Measurements from ENCODE around the gene EXOC1L.

EXOC1L gene

DNA sequence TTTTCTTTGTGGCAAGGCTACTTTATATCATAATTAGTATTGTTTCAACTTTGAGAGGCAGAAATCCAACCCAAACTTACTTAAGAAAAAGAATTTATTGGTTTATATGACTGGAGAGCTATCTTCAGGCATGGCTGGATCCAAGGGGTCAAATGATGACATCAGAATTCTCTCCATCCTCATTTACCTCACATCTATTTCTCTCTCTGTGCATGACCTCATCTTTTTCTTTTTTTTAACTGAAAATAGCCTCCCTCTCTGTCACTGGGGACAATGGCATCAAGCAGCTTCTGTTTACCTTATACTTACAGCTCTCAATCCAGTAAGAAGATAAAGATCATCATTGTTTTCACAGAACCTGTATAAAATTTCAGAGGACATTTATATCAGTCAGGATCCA lies 12.0 kb upstream of the EXOC1L start:
- Histone ChIP-seq H3K27ac (ENCODE audit: extremely low read depth, low read depth, low read length) (no peak overlapping the region), H3K4me3 (ENCODE audit: low read depth, low read length) (no peak overlapping the region), H3K36me3 (ENCODE audit: control insufficient read depth in 2 of 2, insufficient read depth in 1 of 2, low read length in 2 of 2) (no peaks in the 10 kb centered on the region), H3K4me1 (ENCODE audit: control insufficient read depth, insufficient read depth, low read length) (no peaks in the 10 kb centered on the region), H3K9me3 (ENCODE audit: control insufficient read depth, insufficient read depth, low read depth, low read length) (no peaks in the 10 kb centered on the region)
- ChIA-PET POLR2A (no interaction called here), CTCF (no interaction called here)
- TF ChIP-seq BCL11A (tag by site-specific recombination; IDR thresholded peaks at IDR 0.05; ENCODE audit: low read depth) (no peak), ZNF629 (tag by site-specific recombination; IDR thresholded peaks at IDR 0.05) (peak; percentile 48; the same call in 1 of the 2 replicates), ZBTB21 (tag by site-specific recombination; IDR thresholded peaks at IDR 0.05) (peak; percentile 65), ZNF560 (tag by site-specific recombination; IDR thresholded peaks at IDR 0.05; ENCODE audit: borderline replicate concordance) (no peak), ZNF24 (tag by site-specific recombination; IDR thresholded peaks at IDR 0.05) (no peak), TCF7L2 (IDR thresholded peaks at IDR 0.05; ENCODE audit: borderline replicate concordance, low read depth, low read length) (no peak), ZSCAN18 (tag by site-specific recombination; IDR thresholded peaks at IDR 0.05) (no peak), ZNF404 (tag by site-specific recombination; IDR thresholded peaks at IDR 0.05) (no peak), ZNF23 (tag by site-specific recombination; IDR thresholded peaks at IDR 0.05; ENCODE audit: borderline replicate concordance) (no peak), YY2 (tag by site-specific recombination; IDR thresholded peaks at IDR 0.05) (no peak), ZNF138 (tag by site-specific recombination; IDR thresholded peaks at IDR 0.05; ENCODE audit: borderline replicate concordance) (no peak), ZNF677 (tag by site-specific recombination; IDR thresholded peaks at IDR 0.05) (no peak), ZNF114 (tag by site-specific recombination; IDR thresholded peaks at IDR 0.05) (no peak), HOXC10 (CRISPR knock-in tag; IDR thresholded peaks at IDR 0.05) (no peak), ZNF266 (tag by site-specific recombination; IDR thresholded peaks at IDR 0.05; ENCODE audit: low read depth) (no peak), ZBTB17 (tag by site-specific recombination; IDR thresholded peaks at IDR 0.05) (no peak), ZNF426 (tag by site-specific recombination; IDR thresholded peaks at IDR 0.05) (no peak), ZNF521 (tag by site-specific recombination; IDR thresholded peaks at IDR 0.05) (no peak), HOXD13 (CRISPR knock-in tag; IDR thresholded peaks at IDR 0.05; ENCODE audit: borderline replicate concordance) (no peak), AEBP2 (tag by site-specific recombination; IDR thresholded peaks at IDR 0.05; ENCODE audit: borderline replicate concordance) (no peak)
- TF ChIP-seq, protein P1, sequence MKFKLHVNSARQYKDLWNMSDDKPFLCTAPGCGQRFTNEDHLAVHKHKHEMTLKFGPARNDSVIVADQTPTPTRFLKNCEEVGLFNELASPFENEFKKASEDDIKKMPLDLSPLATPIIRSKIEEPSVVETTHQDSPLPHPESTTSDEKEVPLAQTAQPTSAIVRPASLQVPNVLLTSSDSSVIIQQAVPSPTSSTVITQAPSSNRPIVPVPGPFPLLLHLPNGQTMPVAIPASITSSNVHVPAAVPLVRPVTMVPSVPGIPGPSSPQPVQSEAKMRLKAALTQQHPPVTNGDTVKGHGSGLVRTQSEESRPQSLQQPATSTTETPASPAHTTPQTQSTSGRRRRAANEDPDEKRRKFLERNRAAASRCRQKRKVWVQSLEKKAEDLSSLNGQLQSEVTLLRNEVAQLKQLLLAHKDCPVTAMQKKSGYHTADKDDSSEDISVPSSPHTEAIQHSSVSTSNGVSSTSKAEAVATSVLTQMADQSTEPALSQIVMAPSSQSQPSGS (tag by site-specific recombination; IDR thresholded peaks at IDR 0.05; ENCODE audit: low read depth), result peak; percentile 82

GRCh38 chr4:55808186-55808585 lies 11.4 kb upstream of the EXOC1L start:
- ChIA-PET POLR2A (no interaction called here), CTCF (no interaction called here)
- Histone ChIP-seq H3K36me3 (ENCODE audit: control insufficient read depth in 2 of 2, insufficient read depth in 1 of 2, low read length in 2 of 2) (no peaks in the 10 kb centered on the region), H3K4me1 (ENCODE audit: control insufficient read depth, insufficient read depth, low read length) (no peaks in the 10 kb centered on the region), H3K4me3 (ENCODE audit: low read depth, low read length) (no peak overlapping the region), H3K9me3 (ENCODE audit: control insufficient read depth, insufficient read depth, low read depth, low read length) (no peaks in the 10 kb centered on the region), H3K27ac (ENCODE audit: extremely low read depth, low read depth, low read length) (no peak overlapping the region)
- TF ChIP-seq ZNF274 (IDR thresholded peaks at IDR 0.05; ENCODE audit: low read length), result no peak
- TF ChIP-seq ZNF274 (tag by site-specific recombination; IDR thresholded peaks at IDR 0.05; ENCODE audit: borderline replicate concordance), result no peak
